ENCODE data around the gene DDAH2.

The DDAH2 gene

DNA sequence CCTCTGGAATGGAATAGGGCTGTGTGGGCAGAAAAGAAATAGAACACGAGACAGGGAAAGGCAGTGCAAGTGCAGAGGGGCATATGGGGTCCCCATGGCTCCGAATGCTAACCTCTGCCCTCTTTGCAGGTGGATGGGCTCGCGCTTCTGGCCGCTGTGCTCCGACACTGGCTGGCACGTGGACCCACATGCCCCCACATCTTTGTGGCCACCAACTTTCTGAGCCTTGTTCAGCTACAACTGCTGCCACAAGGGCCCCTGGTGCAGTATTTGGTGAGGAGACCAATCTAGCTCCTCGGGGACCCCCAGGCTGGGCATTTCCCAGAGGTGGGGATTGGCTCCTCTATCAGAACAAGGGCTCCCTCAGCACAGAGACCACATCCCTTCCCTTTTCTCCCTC lies 32.2 kb upstream of the DDAH2 start:
- no peak for DNase-seq (ENCODE audit: low read depth in 2 of 2)

- no peak for DNase-seq (ENCODE audit: low read depth in 2 of 2)
These were observed 31.7 kb upstream of the DDAH2 start for GRCh38 chr6:31760790-31761189.

DNA sequence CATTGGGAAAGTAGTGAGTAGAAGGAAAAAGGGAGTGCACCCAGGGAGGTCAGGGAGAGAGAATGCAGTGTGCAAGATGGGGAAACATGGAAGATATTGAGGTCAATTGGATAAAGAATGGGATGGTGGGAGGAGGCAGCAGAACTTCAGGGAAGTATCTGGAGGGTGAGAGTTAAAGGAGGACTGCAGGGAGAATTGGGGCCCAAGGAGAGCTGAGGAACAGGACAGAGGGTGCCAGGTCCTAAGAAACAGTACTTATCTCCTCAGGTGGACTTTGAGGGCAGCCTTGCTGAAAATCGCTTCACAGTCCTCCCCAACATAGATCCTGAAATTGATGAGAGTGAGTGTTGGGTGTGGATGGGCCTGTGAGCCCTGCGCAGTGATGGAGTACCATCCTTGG lies 29.2 kb upstream of the DDAH2 start:
- DNase-seq (ENCODE audit: low read depth in 2 of 2): no peak

GRCh38 chr6:31752739-31753319 lies 23.7 kb upstream of the DDAH2 start:
- DNase-seq (ENCODE audit: low read depth in 2 of 2): no peak

- DNase-seq (ENCODE audit: low read depth in 2 of 2): no peak
These were observed 21.4 kb upstream of the DDAH2 start for GRCh38 chr6:31750411-31751022.

- no peak for DNase-seq (ENCODE audit: low read depth in 2 of 2)
These were observed 20.4 kb upstream of the DDAH2 start for GRCh38 chr6:31749301-31750036.

- no peak for DNase-seq (ENCODE audit: low read depth in 2 of 2)
These were observed 15.3 kb upstream of the DDAH2 start for GRCh38 chr6:31744422-31744821.

DNA sequence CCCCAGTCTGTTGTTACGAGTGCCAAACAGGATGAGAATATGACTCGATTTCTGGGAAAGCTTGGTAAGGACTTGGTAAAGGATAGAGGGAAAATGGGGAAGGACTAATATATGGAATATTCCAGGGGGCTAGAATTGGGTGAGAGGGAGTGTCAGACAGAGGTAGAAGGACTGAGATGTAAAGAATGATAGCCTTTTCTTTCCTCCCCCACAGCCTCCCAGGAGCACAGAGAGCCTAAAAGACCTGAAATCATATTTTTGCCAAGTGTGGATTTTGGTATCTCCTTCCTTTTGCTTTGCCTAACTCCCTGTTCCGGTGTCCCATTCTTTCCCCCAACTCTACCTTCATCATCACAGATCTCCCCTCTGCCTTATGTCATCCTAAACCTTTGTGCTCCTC lies 13.8 kb upstream of the DDAH2 start:
- DNase-seq (ENCODE audit: low read depth in 2 of 2): no peak

GRCh38 chr6:31741815-31742214 lies 12.7 kb upstream of the DDAH2 start:
- no peak for DNase-seq (ENCODE audit: low read depth in 2 of 2)

- no peak for DNase-seq (ENCODE audit: low read depth in 2 of 2)
These were observed 11.5 kb upstream of the DDAH2 start for GRCh38 chr6:31740397-31741223.

- peak; percentile 95 for DNase-seq (ENCODE audit: low read depth in 2 of 2)
These were observed 10.7 kb upstream of the DDAH2 start, which contains the start of gene MSH5 for GRCh38 chr6:31739639-31740396. Gene MSH5 (plus strand): TSS chr6:31740005. CDS start chr6:31740467, 462 bp downstream.

DNA sequence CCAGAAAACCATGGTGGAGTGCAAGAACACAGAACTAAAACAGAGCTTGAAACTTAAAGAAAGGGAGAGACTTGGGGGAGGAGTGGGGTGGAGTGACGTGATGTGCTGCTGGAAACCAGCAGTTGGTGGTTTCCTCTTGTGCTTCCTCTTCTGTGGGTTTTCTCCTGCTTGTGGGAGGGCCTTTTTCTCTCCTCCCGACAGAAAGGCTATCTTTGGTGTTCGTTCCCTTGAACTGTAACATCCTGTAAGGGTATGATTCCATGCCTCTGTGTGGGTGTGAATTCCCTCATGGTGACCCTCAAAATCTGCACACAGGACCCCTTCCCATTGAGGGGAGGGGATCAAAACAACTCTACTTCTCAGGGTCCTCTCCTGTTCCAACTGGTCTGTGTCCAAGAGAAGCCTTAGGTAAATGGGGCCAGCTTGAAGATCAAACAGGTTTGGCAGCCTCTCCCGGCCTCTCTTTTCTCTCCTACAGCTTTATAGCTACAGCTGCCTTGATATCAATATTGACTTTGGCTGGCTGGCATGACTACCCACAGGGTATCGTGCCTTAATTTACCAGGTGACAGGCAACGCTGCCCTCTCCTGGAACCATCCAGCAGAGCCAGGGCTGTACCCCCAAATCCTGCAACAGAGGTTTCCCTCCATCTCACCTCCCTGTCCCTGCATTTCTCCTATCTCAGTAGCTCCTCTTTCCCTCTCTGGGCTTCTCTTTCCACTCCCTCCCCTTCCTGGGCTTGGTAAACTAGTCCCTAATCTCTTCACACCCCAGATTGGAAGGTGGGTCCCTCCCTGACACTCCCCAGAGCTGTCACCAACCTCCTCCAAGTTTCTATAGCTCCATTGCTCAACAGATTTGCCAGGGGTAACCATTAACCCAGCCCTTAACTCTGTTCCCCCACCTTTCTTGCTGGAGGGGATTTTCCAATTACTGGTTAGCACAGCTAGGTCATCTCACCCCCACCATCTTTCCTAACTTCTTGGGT lies 9.2 kb upstream of the DDAH2 start:
- peak in 1 of 2 donors; percentile 24 for DNase-seq (ENCODE audit: low read depth in 2 of 2)

GRCh38 chr6:31737315-31737990 lies 8.4 kb upstream of the DDAH2 start:
- no peak for DNase-seq (ENCODE audit: low read depth in 2 of 2)

- no peak for DNase-seq (ENCODE audit: low read depth in 2 of 2)
These were observed 7.7 kb upstream of the DDAH2 start for GRCh38 chr6:31736768-31737314.

DNA sequence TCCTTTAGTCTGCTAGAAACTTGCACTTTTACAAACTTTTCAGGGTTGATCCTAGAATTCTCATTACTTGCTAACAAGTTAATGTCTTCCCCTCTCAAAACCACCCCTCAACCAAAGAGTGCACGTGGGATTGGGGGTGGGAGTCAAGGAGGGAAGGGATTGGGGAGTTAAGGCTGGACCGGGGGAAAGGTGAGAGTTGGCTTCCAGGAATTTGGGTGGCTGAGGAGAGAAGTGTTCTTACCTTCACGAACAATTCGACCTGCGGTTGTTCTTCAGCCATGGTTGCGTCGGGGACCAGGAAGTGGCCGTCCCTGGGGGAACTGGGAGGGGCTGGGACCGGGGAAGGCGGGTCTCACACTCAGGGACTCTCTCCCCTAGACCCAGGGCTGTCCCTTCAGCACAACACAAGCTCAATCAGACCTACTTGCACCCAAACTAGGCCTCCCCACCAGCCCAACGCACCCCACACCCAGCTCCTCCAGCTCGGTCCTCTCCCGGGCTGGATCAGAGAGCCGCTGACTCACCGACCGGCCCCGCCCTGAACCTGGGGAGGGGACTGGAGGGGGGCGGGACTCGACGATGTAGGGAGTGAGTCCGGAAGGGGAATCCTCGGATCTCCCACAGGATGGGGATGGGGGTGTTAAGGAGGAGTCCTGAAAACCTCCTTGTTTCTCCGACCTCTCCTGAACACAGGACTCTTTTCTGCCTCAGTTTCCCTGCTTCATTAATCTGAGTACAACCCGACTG lies 7.1 kb upstream of the DDAH2 start, which contains the start of gene CLIC1:
TSS of gene CLIC1 (minus strand) at position 510 of the 747 bp plus-strand sequence. CDS start at position 280, 230 bp downstream.
- peak; percentile 67 to 76 for DNase-seq (ENCODE audit: low read depth in 2 of 2)

DNA sequence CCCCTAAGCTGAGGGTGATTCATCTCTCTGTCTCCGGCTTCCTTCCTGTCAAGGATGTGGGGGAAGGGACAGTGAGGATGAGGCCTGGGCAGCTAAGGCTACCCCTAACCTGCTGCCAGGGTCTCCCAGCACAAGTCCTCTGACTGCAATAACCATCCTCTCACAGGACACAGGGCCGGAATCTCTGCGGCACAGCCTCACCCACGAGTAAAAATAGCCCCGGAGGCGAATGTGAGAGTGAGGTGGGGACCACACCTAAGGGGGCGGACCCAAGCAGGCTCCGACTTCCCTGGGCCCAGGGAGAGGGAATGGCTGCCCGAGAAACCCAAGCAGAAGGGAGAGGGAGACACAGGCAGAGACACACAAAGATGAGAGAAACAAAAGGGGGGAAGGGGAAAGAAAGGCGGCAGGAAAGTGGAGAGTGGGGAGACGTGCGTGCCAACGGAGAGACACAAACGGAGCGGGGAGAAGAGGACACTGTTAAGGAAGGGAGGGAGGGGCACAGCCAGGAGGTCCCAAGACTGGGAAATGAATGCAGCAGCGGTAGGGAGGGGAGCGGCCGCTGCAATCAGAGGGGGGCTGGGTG lies 5.8 kb upstream of the DDAH2 start:
- peak in 1 of 2 donors; percentile 25 for DNase-seq (ENCODE audit: low read depth in 2 of 2)

DNA sequence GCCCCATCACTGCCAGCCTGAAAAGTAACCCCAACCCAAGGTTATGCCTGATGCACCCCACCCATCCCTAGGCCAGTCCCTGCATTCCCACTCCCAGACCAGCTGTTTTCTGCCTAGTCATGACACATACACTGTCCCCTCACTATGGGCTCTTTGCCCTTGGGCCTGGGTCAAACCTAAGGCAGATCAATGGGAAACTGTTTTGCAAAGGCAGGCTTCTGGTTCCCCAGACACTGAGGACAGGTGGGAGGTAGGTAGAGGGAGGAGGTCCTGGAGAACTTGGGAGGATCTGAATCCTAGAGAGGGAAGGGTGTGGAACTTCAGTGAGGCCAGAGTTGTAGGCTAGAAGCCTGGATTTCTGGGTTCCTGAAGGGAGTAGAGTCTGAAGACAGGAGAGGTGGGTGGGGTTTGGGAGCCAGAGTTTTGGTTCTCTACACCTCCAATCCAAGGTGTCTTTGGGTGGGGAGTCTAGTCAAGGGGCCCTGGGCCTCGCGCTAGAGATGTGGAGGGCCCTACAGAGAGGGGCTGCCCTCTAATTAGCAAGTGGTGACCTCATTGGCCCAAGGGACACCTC lies 5.2 kb upstream of the DDAH2 start:
- DNase-seq (ENCODE audit: low read depth in 2 of 2): no peak

DNA sequence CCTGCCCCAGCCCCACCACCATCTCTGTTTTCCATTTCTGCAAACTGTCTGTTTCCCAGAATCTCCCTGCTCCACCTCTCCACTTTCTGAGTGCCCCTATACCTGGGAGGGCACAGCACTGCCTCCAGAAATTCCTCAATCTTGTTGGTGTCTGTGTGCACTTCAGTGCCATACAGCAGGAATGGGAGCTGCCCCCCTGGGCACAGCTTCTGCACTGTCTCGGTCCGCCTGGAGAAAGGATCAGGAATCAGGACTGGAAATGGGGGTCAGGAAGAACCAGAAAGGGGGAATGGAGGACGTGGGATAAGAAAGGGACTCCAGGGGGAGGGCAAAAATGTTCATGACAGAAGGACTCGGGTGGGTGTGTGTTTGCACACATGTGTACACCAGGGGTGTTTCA lies 4.6 kb upstream of the DDAH2 start:
- no peak for DNase-seq (ENCODE audit: low read depth in 2 of 2)

Data from activated CD4-positive, alpha-beta T cell treated with anti-CD3 and anti-CD28 coated beads for 24 hours (primary cell).